ENCODE results near the gene KCNJ6. TPM values are rescaled to one million over a fixed set of nuclear protein-coding genes. Genes with fewer than 3 reads are reported as not detected.

KCNJ6 gene
- total RNA-seq, 1 experiment from 2014 or later = not detected

- no peak overlapping the region for H3K4me3 ChIP-seq (replicated peaks in 1 of 2; ENCODE audit: low read depth in 1 of 2, low read length in 2 of 2)
- no peaks in the 10 kb centered on the region for H4K20me1 ChIP-seq (ENCODE audit: insufficient read depth)
- intact Hi-C loops (cut with micrococcal nuclease) = no loop called here
- no peak for DNase-seq (ENCODE audit: low read depth, low spot score)
- POLR2A ChIA-PET = no interaction called here
- no peak overlapping the region for H3K9ac ChIP-seq (ENCODE audit: low read length)
- no peaks in the 10 kb centered on the region for H3K4me1 ChIP-seq (ENCODE audit: control insufficient read depth in 1 of 2, insufficient read depth in 2 of 2, low read length in 2 of 2)
- CTCF ChIA-PET = no interaction called here
- no TSS peak for BruUV-seq (replicated peaks)
- no peaks in the 10 kb centered on the region for H3K9me2 ChIP-seq (ENCODE audit: insufficient read depth)
- H3K27me3 ChIP-seq (ENCODE audit: insufficient read depth, low read length) = peaks cover 11% of the 10 kb centered on the region; the same call in 1 of the 2 replicates
- no peak overlapping the region for H2AFZ ChIP-seq (ENCODE audit: low read depth, low read length, poor library complexity, severe bottlenecking)
- no peaks in the 10 kb centered on the region for H3K79me2 ChIP-seq (ENCODE audit: insufficient read depth, low read length)
- TF ChIP-seq TCF7L2 (IDR thresholded peaks at IDR 0.05; ENCODE audit: borderline replicate concordance, extremely low read depth, insufficient read depth, insufficient read length) = no peak
- no peak for TF ChIP-seq SRF (IDR thresholded peaks at IDR 0.05; ENCODE audit: low read depth)
- TF ChIP-seq POLR2AphosphoS5 (IDR thresholded peaks at IDR 0.05; ENCODE audit: low read depth, low read length) = no peak
- TF ChIP-seq CEBPB (IDR thresholded peaks at IDR 0.05; ENCODE audit: low read depth) = no peak
- no peak for TF ChIP-seq CBX3 (IDR thresholded peaks at IDR 0.05; ENCODE audit: low read depth)
- TF ChIP-seq SP1 (IDR thresholded peaks at IDR 0.05; ENCODE audit: low read depth) = no peak
- TF ChIP-seq ZFX (IDR thresholded peaks at IDR 0.05) = no peak
- TF ChIP-seq ATF3 (IDR thresholded peaks at IDR 0.05) = no peak
- TF ChIP-seq POLR2A (IDR thresholded peaks at IDR 0.05; ENCODE audit: borderline replicate concordance, extremely low read depth, insufficient read depth, insufficient read length) = no peak
- TF ChIP-seq ELF1 (IDR thresholded peaks at IDR 0.05; ENCODE audit: borderline replicate concordance, low read depth) = no peak
- no peak for TF ChIP-seq SIN3A (IDR thresholded peaks at IDR 0.05; ENCODE audit: low read depth)
- TF ChIP-seq EZH2 (IDR thresholded peaks at IDR 0.05) = no peak
- TF ChIP-seq FOSL1 (IDR thresholded peaks at IDR 0.05; ENCODE audit: low read depth) = no peak
- no peak for TF ChIP-seq ZBTB33 (IDR thresholded peaks at IDR 0.05; ENCODE audit: extremely low read depth, insufficient replicate concordance, low read length)
- TF ChIP-seq JUND (IDR thresholded peaks at IDR 0.05) = no peak
- TF ChIP-seq REST (IDR thresholded peaks at IDR 0.05; ENCODE audit: low read depth) = no peak
- TF ChIP-seq CTCF (IDR thresholded peaks at IDR 0.05 in 2 of 3, conservative IDR thresholded peaks at IDR 0.05 in 1 of 3; ENCODE audit: borderline replicate concordance in 1 of 3, insufficient read depth in 1 of 3, low read depth in 2 of 3, low read length in 2 of 3) = no peak
- TF ChIP-seq MAX (IDR thresholded peaks at IDR 0.05) = no peak
- TF ChIP-seq EZH2phosphoT487 (IDR thresholded peaks at IDR 0.05; ENCODE audit: borderline replicate concordance) = no peak
- H3K9me3 ChIP-seq (ENCODE audit: control insufficient read depth in 1 of 2, insufficient read depth in 1 of 2, low read depth in 1 of 2, low read length in 2 of 2) = no peaks in the 10 kb centered on the region
- no peak for ATAC-seq
- RAD21 ChIA-PET (ENCODE audit: low non-redundant PET in 1 of 2, low total read pairs in 2 of 2, uncharacterized antibody in 2 of 2, unreplicated experiment in 2 of 2) = no interaction called here
- no peak overlapping the region for H3K27ac ChIP-seq (ENCODE audit: low read depth, low read length)
- H3K36me3 ChIP-seq (ENCODE audit: control insufficient read depth in 1 of 2, insufficient read depth in 2 of 2, low read length in 2 of 2) = no peaks in the 10 kb centered on the region
- H3K4me2 ChIP-seq (ENCODE audit: low read length) = no peak overlapping the region
These were observed 295.9 kb downstream of the KCNJ6 start for GRCh38 chr21:37620401-37620800.

All from HCT116 (cell line).